Right atrium auricular region (tissue), 2 donors: ENCODE data around the gene PTPRK. TPM values are rescaled to one million over a fixed set of nuclear protein-coding genes. Genes with fewer than 3 reads are reported as not detected.

Experiments
- DNase-seq: peaks from one replicate; pipeline ENCODE4 v3.0.0-alpha.2; 2019; ENCODE audit warnings: low spot score
- H3K27ac ChIP-seq, 2 donors: fragments of 200-600 bp; sonication (generic); 1 replicate in 1 of 2; 2 replicates in 1 of 2; pipeline ENCODE4 v1.5.1; 2016 to 2019
- H3K27me3 ChIP-seq, 2 donors: fragments of 200-600 bp; sonication (generic); one replicate each; pipeline versions ENCODE4 v1.5.1 to v1.6.0; 2017 to 2019
- H3K36me3 ChIP-seq: fragments of 200-600 bp; sonication (generic); one replicate; pipeline ENCODE4 v1.5.1; 2016
- H3K4me1 ChIP-seq, 2 donors: fragments of 200-600 bp; sonication (generic); one replicate each; pipeline versions ENCODE4 v1.5.1 to v1.6.0; 2017 to 2019
- H3K4me3 ChIP-seq, 2 donors: fragments of 200-600 bp; sonication (generic); 1 replicate in 1 of 2; 2 replicates in 1 of 2; pipeline ENCODE4 v1.5.1; 2017 to 2019; ENCODE audit warnings: mild to moderate bottlenecking in 1 of 2, moderate library complexity in 1 of 2
- H3K9me3 ChIP-seq, 2 donors: fragments of 200-600 bp; sonication (generic); one replicate each; pipeline ENCODE4 v1.5.1; 2019
- CTCF ChIP-seq, 2 donors: fragments of 200-600 bp; sonication (generic); IDR thresholded peaks; one replicate each; pipeline ENCODE4 v1.5.1; 2019; ENCODE audit warnings: antibody characterized with exemption in 2 of 2
- total RNA-seq, 2 donors: library from RNA; depleted of rRNA; stranded (reverse); fragments of >200 nt; gene quantifications; one replicate each; pipeline ENCODE4 v1.1.0, GENCODE V29; 2016

PTPRK gene
- total RNA-seq, 2 donors from 2014 or later, result 24.5 to 36.4 TPM

- H3K27ac ChIP-seq, result no peak overlapping the region
- DNase-seq, result no peak
- no peak for TF ChIP-seq CTCF (IDR thresholded peaks at IDR 0.05)
- no peaks in the 10 kb centered on the region for H3K36me3 ChIP-seq
- no peak overlapping the region for H3K4me3 ChIP-seq
- H3K27me3 ChIP-seq, result no peaks in the 10 kb centered on the region
- H3K9me3 ChIP-seq, result no peaks in the 10 kb centered on the region
- H3K4me1 ChIP-seq, result peaks cover 0 to 19% of the 10 kb centered on the region in 2 donors
These were observed 281.3 kb downstream of the PTPRK start for GRCh38 chr6:128239146-128239545.

GRCh38 chr6:128238225-128238624 lies 282.2 kb downstream of the PTPRK start:
- peaks cover 0 to 19% of the 10 kb centered on the region in 2 donors for H3K4me1 ChIP-seq
- no peaks in the 10 kb centered on the region for H3K36me3 ChIP-seq
- H3K9me3 ChIP-seq, result no peaks in the 10 kb centered on the region
- no peak for TF ChIP-seq CTCF (IDR thresholded peaks at IDR 0.05)
- no peak for DNase-seq
- H3K27ac ChIP-seq, result no peak overlapping the region
- no peaks in the 10 kb centered on the region for H3K27me3 ChIP-seq
- no peak overlapping the region for H3K4me3 ChIP-seq

GRCh38 chr6:128235556-128235955 lies 284.8 kb downstream of the PTPRK start:
- no peak for TF ChIP-seq CTCF (IDR thresholded peaks at IDR 0.05)
- Histone ChIP-seq H3K27ac (no peak overlapping the region), H3K4me3 (no peak overlapping the region), H3K4me1 (peaks cover 0 to 11% of the 10 kb centered on the region in 2 donors), H3K36me3 (no peaks in the 10 kb centered on the region), H3K27me3 (no peaks in the 10 kb centered on the region), H3K9me3 (no peaks in the 10 kb centered on the region)
- no peak for DNase-seq

- H3K4me3 ChIP-seq, result no peak overlapping the region
These were observed 286.9 kb downstream of the PTPRK start for GRCh38 chr6:128233531-128233930.

GRCh38 chr6:128230267-128230989 lies 290.0 kb downstream of the PTPRK start:
- no peak for DNase-seq
- TF ChIP-seq CTCF (IDR thresholded peaks at IDR 0.05), result no peak
- H3K4me3 ChIP-seq, result no peak overlapping the region
- H3K36me3 ChIP-seq, result no peaks in the 10 kb centered on the region
- no peaks in the 10 kb centered on the region for H3K9me3 ChIP-seq
- H3K4me1 ChIP-seq, result peaks cover 0 to 8% of the 10 kb centered on the region in 2 donors
- H3K27ac ChIP-seq, result no peak overlapping the region
- no peaks in the 10 kb centered on the region for H3K27me3 ChIP-seq

More at GRCh38 chr6:128233531-128233930, 286.9 kb downstream of the PTPRK start:
- no peak for DNase-seq
- Histone ChIP-seq H3K4me1 (peaks cover 0 to 8% of the 10 kb centered on the region in 2 donors), H3K27me3 (no peaks in the 10 kb centered on the region), H3K9me3 (no peaks in the 10 kb centered on the region), H3K27ac (no peak overlapping the region), H3K36me3 (no peaks in the 10 kb centered on the region)
- no peak for TF ChIP-seq CTCF (IDR thresholded peaks at IDR 0.05)

- Histone ChIP-seq H3K9me3 (no peaks in the 10 kb centered on the region), H3K4me3 (no peak overlapping the region), H3K4me1 (peaks cover 0 to 8% of the 10 kb centered on the region in 2 donors), H3K27ac (no peak overlapping the region), H3K36me3 (no peaks in the 10 kb centered on the region), H3K27me3 (no peaks in the 10 kb centered on the region)
- TF ChIP-seq CTCF (IDR thresholded peaks at IDR 0.05), result no peak
- no peak for DNase-seq
These were observed 294.8 kb downstream of the PTPRK start for GRCh38 chr6:128225612-128226011.
